Measurements from ENCODE around the gene PAQR7.

Gene PAQR7

GRCh38 chr1:25907601-25908000, 32.1 kb upstream of the PAQR7 start:
- H3K4me3 ChIP-seq (ENCODE audit: low read depth, low read length) = no peak overlapping the region
- TF ChIP-seq CTCF (IDR thresholded peaks at IDR 0.05; ENCODE audit: low read depth, low read length) = no peak

GRCh38 chr1:25906644-25907300, 31.3 kb upstream of the PAQR7 start:
- no peak for TF ChIP-seq CTCF (IDR thresholded peaks at IDR 0.05; ENCODE audit: low read depth, low read length)

GRCh38 chr1:25905680-25906643, 30.5 kb upstream of the PAQR7 start, which contains the start of gene STMN1:
STMN1 (minus strand) TSS chr1:25906419; CDS start chr1:25904676, 1,743 bp downstream.
- peak within 1 kb of the TSS; percentile 77 for H3K4me3 ChIP-seq (ENCODE audit: low read depth, low read length)
- TF ChIP-seq CTCF (IDR thresholded peaks at IDR 0.05; ENCODE audit: low read depth, low read length) = no peak

More at GRCh38 chr1:25906644-25907300, 31.3 kb upstream of the PAQR7 start:
- peak overlapping the region; percentile 77 for H3K4me3 ChIP-seq (ENCODE audit: low read depth, low read length)

GRCh38 chr1:25904943-25905679, 29.6 kb upstream of the PAQR7 start:
- TF ChIP-seq CTCF (IDR thresholded peaks at IDR 0.05; ENCODE audit: low read depth, low read length) = no peak
- peak overlapping the region; percentile 77 for H3K4me3 ChIP-seq (ENCODE audit: low read depth, low read length)

GRCh38 chr1:25903986-25904385, 28.5 kb upstream of the PAQR7 start:
- peak overlapping the region; percentile 77 for H3K4me3 ChIP-seq (ENCODE audit: low read depth, low read length)
- no peak for TF ChIP-seq CTCF (IDR thresholded peaks at IDR 0.05; ENCODE audit: low read depth, low read length)

- H3K4me3 ChIP-seq (ENCODE audit: low read depth, low read length) = no peak overlapping the region
- TF ChIP-seq CTCF (IDR thresholded peaks at IDR 0.05; ENCODE audit: low read depth, low read length) = no peak
Measured at GRCh38 chr1:25902462-25902861, 27.0 kb upstream of the PAQR7 start.

Measured in WI38 (cell line).